ENCODE results near the gene ZNF518A.
A peak's percentile ranks its signal among the peaks of the same experiment; 100 is the strongest.

Gene ZNF518A

DNA sequence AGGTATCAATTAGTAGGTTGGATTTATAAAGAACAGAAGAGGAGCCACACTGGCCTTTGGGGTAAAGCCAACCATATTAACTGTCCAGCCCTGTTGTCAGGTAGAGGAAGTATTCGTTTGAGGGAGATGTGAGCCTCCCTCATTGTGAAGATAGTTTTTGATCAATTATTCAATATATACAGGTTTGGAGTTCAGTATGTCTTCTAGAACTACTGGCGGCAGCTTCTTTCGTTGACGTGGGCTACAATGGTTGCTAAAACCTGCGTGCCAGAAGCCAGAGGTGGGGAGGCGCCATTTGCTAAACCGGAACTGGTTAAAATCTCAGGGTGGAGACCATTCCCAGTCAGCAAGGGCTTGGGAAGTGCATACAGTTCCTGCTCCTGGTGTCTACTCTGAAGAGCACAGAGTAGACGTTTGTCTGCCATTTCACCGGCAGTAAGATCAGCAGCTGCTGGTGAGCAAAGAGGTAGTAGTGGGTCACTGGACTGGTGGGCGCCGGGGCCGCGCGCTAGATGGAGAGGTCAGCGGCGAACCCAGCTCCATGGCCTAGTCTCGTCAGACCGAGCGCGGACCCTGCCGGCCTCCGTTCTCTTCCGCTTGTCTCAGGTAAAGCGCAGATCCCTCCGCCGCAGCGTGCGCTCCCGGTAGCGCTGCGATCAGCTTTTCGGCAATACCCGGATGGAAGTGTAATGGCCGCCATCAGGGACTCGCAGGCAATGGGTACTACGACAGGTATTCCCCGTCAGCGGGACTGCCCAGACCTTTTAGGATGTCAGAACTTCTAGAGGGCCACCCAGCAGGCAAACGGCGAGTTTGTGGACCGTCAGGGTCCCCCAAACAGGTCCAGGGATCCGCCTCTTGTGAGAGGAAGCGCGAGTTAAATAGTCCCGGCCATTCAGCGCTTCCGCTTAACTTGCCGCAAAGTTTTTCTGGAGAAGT, at the start of gene ZNF518A:
Gene ZNF518A (plus strand): TSS at position 911 of the 939 bp plus-strand sequence. CDS start 26,026 bp downstream, outside the sequence.
- peak; percentile 75 to 94 (median 88) for DNase-seq

- no peak for DNase-seq
These were observed 47.9 kb upstream of the ZNF518A start for GRCh38 chr10:96082153-96082552.

- no peak for DNase-seq
These were observed 47.3 kb upstream of the ZNF518A start for GRCh38 chr10:96082748-96083147.

GRCh38 chr10:96089116-96089515, 41.0 kb upstream of the ZNF518A start:
- no peak for DNase-seq

DNA sequence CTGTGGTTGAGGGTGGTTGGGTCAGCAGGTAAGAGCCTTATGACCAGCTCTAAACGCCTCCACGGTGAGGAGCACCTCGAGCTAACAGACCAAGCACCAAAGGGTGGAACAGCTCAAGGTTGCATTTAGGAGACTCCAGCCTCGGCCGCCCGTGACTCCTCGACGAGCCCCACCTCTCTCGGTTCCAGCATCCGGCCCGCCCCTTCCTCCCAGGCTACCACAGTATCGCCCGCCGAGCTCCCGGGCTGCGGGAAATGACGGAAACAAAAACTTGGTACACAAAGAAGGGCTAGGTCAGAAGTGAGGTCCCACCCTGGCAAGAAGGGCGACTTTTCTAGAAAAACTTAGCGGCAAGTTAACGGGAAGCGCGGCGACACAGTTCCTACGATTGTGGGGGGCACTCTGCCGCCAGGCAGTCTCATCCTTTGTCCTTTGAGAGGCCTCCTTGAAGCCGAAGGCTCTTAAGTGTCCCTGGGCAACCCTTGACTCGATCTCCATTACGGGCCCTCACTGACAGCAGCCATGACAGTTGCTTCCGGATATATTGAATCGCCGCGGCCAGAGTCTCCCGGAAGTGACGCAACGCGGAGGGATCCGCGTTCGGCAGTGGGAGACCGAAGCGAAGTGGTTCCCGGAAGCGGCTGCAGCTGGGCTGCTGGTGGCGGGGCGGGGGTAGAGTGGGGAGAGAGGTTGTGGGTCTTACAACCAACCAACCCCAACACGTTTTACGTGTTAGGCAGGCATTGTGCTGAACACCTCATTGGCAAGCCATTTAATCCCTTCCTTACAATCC, 40.2 kb upstream of the ZNF518A start:
- DNase-seq, result peak; percentile 39 to 92 (median 82)

DNA sequence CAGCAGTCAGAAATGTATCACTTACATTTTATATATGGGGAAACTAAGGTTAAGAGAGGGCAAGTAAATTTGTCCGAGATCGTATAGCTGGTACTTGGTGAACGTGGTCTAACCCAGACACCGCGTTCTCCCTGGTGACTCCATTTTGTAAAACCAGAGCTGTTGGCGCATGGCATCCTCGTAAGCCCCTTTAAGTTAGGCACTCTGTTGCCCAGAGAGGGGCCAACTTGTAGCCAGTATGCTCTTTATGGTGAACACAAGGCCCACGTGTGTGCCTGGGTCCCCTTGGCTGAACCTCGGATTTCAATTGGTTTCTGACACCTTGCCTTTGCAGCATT, 39.7 kb upstream of the ZNF518A start:
- DNase-seq, result peak in 1 of 14 donors; percentile 16

DNA sequence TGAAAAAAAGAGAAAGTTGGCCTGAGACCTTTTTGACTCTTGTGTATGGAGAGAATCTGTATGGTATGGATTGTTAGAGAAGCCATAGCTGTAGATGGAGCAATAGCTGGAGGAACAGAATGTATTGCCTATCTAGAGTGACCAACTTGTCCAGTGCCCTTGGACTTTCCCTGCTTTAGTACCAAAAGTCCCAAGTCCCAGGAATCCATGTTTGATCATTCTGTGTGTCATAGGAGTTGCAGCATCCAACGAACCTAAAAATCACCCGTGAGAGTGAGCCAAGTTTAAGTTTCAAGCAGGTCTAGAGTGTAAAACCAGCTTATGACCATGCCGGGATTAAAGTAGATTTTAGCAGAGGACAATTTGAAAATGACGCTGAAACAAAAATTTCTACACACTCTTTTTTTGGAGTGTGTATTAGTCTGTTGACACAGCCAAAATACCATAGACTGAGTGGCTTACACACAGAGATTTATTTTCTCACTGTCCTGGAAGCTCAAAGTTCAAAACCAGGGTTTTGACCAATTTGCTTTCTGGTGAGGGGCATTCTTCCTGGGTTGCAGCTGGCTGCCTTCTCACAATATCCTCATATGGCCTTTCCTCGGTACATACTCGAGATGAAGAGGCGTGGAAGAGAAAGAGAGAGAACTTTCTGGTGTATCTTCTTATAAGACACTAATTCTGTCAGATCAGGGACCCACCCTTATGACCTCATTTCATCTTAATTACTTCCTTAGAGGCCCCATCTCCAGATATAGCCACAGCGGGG, 36.9 kb upstream of the ZNF518A start:
- DNase-seq, result no peak

GRCh38 chr10:96093948-96094347, 36.1 kb upstream of the ZNF518A start:
- no peak for DNase-seq

DNA sequence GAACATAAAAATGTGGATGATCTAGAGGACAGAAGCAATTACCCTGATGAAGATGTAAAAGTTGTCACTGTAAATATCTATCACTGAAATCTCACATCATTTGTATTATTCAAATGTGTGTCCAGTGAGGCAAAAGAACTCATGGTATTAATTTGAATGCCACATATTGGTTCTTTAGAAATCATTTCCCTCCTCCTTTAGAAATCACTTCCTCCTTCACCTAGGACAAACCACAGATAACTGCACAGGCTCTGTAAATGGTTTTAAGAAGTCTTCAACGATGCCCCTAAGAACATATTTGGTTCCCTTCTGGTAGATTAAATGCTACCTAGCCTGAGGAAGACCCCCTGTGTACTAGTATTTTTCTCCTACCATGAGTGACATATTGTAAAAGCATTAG, 33.1 kb upstream of the ZNF518A start:
- no peak for DNase-seq

GRCh38 chr10:96097865-96098264, 32.2 kb upstream of the ZNF518A start:
- no peak for DNase-seq

DNA sequence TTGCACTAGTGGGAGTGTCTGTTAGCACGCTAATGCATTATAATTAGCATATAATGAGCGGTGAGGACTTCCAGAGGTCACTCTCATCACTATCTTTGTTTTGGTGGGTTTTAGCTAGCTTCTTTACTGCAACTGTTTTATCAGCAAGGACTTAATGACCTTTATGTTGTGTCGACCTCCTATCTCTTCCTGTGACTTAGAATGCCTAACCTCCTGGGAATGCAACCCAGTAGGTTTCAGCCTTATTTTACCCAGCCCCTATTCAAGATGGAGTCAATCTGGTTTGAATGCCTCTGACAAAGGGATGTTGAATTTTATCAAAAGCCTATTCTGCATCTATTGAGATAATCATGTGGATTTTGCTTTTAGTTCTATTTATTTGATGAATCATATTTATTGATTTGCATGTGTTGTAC, 22.5 kb upstream of the ZNF518A start:
- DNase-seq, result no peak

- no peak for DNase-seq
These were observed 17.6 kb upstream of the ZNF518A start for GRCh38 chr10:96112531-96112930.

DNA sequence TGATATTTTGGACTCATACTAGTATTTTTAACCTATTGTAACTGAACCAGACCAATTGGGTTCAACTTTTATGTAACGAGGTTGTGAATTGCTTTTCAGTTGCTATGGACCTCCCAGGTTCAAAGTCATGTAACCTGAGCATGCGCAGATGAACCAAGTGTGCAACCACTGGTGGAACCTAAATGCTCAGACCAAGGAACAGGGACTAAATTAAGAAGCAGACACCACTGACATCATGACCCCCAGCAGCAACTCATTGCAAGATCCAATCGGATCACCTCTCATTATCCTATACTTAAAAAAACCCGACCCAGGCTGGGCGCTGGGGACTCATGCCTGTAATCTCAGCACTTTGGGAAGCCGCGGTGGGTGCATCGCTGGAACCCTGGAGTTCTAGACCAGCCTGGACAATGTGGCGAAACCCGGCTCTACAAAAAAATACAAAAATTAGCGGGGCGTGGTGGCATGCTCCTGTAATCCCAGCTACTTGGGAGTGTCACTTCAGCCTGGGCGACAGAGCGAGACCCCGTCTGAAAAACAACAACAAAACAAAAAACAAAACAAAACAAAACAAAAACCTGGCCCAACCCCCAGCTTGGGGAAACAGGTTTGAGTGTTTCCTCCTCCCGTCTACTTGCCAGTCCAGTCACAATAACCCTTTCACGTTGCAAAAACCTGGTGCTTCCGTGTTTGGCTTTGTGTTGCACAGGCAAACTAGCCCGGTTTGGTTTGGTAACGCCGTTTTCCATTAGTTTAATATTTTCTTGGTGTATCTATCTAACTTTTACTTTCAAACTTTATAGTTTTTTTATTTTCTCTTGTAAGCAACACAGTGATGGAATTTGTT, 11.3 kb upstream of the ZNF518A start:
- DNase-seq, result no peak

- no peak for DNase-seq
These were observed 7.3 kb upstream of the ZNF518A start for GRCh38 chr10:96122824-96123223.

DNA sequence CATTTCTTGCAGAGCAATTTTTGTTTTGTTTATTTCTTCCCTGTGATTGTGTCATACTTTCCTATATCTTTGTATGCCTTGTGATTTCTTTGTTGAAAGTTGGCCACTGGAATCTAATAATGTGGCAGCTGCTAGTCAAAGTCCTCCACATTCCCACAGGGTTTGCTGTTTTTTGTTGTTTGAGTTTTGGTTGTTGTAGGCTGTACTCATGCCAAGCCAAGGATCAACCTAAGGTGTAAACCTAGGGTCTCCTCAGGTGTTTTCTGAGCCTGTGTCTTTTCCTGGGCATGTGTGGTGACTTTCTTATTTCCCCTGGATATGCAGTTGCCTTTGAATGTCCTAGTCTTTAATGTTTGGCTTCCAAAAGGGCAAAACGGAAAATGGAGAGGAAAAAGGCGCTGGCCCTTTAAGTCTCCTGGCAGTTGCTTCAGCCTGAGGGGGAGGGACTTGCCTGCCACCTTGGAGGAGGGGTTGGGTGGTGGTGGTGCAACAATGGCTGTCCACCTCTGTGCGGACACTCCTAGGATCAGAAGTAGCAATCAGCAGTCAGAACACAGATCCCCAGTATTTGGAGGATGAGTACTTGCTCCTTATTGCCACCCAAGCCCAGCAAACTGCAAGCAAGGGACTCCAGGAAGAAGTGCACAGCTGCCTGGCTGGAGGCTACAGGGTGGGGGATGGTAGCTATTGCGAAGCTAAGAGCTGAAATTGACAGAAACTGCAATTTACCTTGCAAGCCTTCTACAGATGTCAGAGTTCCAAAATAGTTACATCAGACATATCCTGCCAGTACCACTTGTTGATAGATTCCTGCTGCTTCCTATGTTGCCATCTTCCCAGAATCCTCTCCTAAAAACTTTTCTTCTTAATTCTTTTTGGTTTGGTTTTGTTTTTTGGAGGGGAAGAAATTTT, 5.6 kb upstream of the ZNF518A start:
- peak in 1 of 14 donors; percentile 0 for DNase-seq

DNA sequence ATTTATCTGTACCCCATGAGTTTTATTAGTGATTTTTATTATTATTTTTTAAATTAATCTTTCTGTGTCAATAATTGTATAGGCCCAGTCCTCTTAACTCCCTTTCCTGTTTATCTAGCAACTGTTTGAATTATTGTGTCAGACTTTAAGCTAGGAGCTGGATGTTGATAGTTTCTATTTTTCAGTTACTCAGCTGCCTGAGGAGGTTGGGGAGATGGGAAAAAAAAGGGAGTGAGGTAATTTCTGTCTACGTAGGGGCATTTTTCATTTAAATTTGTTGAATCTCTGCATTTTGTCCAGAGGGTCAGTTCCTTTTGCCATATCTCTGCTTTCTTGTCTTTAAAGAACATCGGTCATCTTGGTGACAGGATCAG, 5.0 kb upstream of the ZNF518A start:
- DNase-seq, result no peak

- peak in 6 of 14 donors; percentile 60 to 87 (median 78) for DNase-seq
These were observed 364 bp downstream of the ZNF518A start for GRCh38 chr10:96130326-96130995.

- no peak for DNase-seq
These were observed 1.5 kb downstream of the ZNF518A start for GRCh38 chr10:96131621-96132020.

DNA sequence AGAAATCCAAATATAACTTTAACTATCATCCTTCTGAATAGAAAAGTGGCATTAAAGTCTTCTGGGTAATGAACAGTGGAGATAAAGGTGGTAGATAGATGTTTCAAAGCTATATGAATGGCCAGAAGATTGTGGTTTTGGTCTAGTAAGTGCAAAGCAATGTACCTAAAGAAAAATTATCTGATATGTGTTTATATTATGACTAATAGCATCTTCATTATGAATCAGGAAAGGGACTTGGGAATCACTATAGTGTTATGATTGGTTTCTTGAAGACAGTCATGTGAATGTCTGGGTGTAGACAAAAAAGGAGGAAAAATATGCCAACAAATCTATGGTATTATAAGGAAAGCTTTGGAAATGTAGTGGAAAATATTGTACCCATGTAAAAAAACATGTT, 3.0 kb downstream of the ZNF518A start:
- no peak for DNase-seq

- no peak for DNase-seq
These were observed 6.7 kb downstream of the ZNF518A start for GRCh38 chr10:96136810-96137209.

All from C1 segment of cervical spinal cord (tissue), 14 donors.